Mesenchymal stem cell (in vitro differentiated cells and primary cell): ENCODE measurements around the gene SLC7A7.

ENCODE experiments used
- DNase-seq: peaks from one replicate; pipeline ENCODE4 v3.0.0-alpha.2; 2013
- H2AFZ ChIP-seq: one replicate; pipeline ENCODE4 v1.6.1; 2013; ENCODE audit warnings: low read depth, mild to moderate bottlenecking, control low read depth, inconsistent platforms, low read length, moderate library complexity
- H2AK5ac ChIP-seq: 2 replicates; pipeline ENCODE4 v1.6.1; 2013; ENCODE audit warnings: low read length, moderate library complexity, mild to moderate bottlenecking, inconsistent platforms; ENCODE audit not compliant: severe bottlenecking
- H2BK120ac ChIP-seq: one replicate; pipeline ENCODE4 v1.6.1; 2013; ENCODE audit warnings: low read depth, mild to moderate bottlenecking, inconsistent platforms, low read length, moderate library complexity
- H2BK12ac ChIP-seq, 2 experiments: one replicate each; pipeline ENCODE4 v1.6.1; 2013; ENCODE audit warnings: inconsistent platforms in 2 of 2, low read length in 2 of 2, mild to moderate bottlenecking in 2 of 2, moderate library complexity in 2 of 2, control low read depth in 1 of 2
- H2BK15ac ChIP-seq: one replicate; pipeline ENCODE4 v1.6.1; 2013; ENCODE audit warnings: mild to moderate bottlenecking, low read depth, inconsistent platforms; ENCODE audit not compliant: poor library complexity, severe bottlenecking
- H2BK5ac ChIP-seq: 2 replicates; pipeline ENCODE4 v1.6.1; 2013; ENCODE audit warnings: low read depth, mild to moderate bottlenecking, low read length, control low read depth, inconsistent platforms; ENCODE audit not compliant: poor library complexity, severe bottlenecking
- H3K14ac ChIP-seq, 2 experiments: one replicate each; pipeline ENCODE4 v1.6.1; 2013; ENCODE audit warnings: inconsistent platforms in 2 of 2, low read length in 2 of 2, control low read depth in 1 of 2, mild to moderate bottlenecking in 1 of 2, moderate library complexity in 1 of 2
- H3K18ac ChIP-seq, 2 experiments: one replicate each; pipeline ENCODE4 v1.6.1; 2013; ENCODE audit warnings: inconsistent platforms in 2 of 2, low read length in 2 of 2, control low read depth in 1 of 2, low read depth in 1 of 2, mild to moderate bottlenecking in 1 of 2
- H3K23ac ChIP-seq, 2 experiments: one replicate each; pipeline ENCODE4 v1.6.1; 2013; ENCODE audit warnings: inconsistent platforms in 2 of 2, low read length in 2 of 2, mild to moderate bottlenecking in 2 of 2, moderate library complexity in 2 of 2, control low read depth in 1 of 2
- H3K27ac ChIP-seq: 2 replicates; pipeline ENCODE4 v1.5.1; 2013; ENCODE audit warnings: mild to moderate bottlenecking, moderate library complexity, low read length, control low read depth, inconsistent platforms; ENCODE audit not compliant: poor library complexity, severe bottlenecking
- H3K27me3 ChIP-seq, 2 experiments: 2 replicates each; pipeline versions ENCODE4 v1.6.1 to v1.7.0; 2013; ENCODE audit warnings: low read length in 2 of 2, mild to moderate bottlenecking in 2 of 2, moderate library complexity in 2 of 2, control low read depth in 1 of 2, inconsistent platforms in 1 of 2; ENCODE audit not compliant: control insufficient read depth in 1 of 2, insufficient read depth in 1 of 2
- H3K36me3 ChIP-seq, 2 experiments: 2 replicates each; pipeline versions ENCODE4 v1.6.1 to v1.7.0; 2013; ENCODE audit warnings: low read length in 2 of 2, control low read depth in 1 of 2, inconsistent platforms in 1 of 2, low read depth in 1 of 2, mild to moderate bottlenecking in 1 of 2; ENCODE audit not compliant: insufficient read depth in 2 of 2, control insufficient read depth in 1 of 2
- H3K4ac ChIP-seq, 2 experiments: one replicate each; pipeline ENCODE4 v1.6.1; 2013; ENCODE audit warnings: inconsistent platforms in 2 of 2, low read length in 2 of 2, mild to moderate bottlenecking in 2 of 2, moderate library complexity in 2 of 2, control low read depth in 1 of 2, low read depth in 1 of 2
- H3K4me1 ChIP-seq: 2 replicates; pipeline ENCODE4 v1.6.1; 2013; ENCODE audit warnings: low read depth, low read length, control low read depth; ENCODE audit not compliant: control insufficient read depth, insufficient read depth
- H3K4me2 ChIP-seq: 2 replicates; pipeline ENCODE4 v1.6.1; 2013; ENCODE audit warnings: low read length, mild to moderate bottlenecking, inconsistent platforms; ENCODE audit not compliant: poor library complexity, severe bottlenecking
- H3K4me3 ChIP-seq, 2 experiments: 2 replicates each; pipeline versions ENCODE4 v1.5.1 to v1.7.0; 2013; ENCODE audit warnings: low read length in 2 of 2, mild to moderate bottlenecking in 2 of 2, control low read depth in 1 of 2, low read depth in 1 of 2; ENCODE audit not compliant: insufficient read depth in 1 of 2
- H3K79me1 ChIP-seq: replicated peaks from 2 replicates; pipeline ENCODE4 v1.6.1; 2013; ENCODE audit warnings: mild to moderate bottlenecking, control low read depth, low read length, inconsistent platforms; ENCODE audit not compliant: poor library complexity, severe bottlenecking
- H3K9ac ChIP-seq: 2 replicates; pipeline ENCODE4 v1.7.0; 2013; ENCODE audit warnings: mild to moderate bottlenecking, low read length, moderate library complexity
- H3K9me3 ChIP-seq: 2 replicates; pipeline ENCODE4 v1.7.0; 2013; ENCODE audit warnings: mild to moderate bottlenecking, low read length; ENCODE audit not compliant: control insufficient read depth
- H4K8ac ChIP-seq: one replicate; pipeline ENCODE4 v1.6.1; 2013; ENCODE audit warnings: inconsistent platforms, mild to moderate bottlenecking, low read length, moderate library complexity
- H4K91ac ChIP-seq: one replicate; pipeline ENCODE4 v1.6.1; 2013; ENCODE audit warnings: mild to moderate bottlenecking, low read length, inconsistent platforms
- WGBS: methylation state at CpG from one replicate; pipeline ENCODE4 v1.1.7; 2013; ENCODE audit warnings: mixed read lengths; 5-methylcytosine and 5-hydroxymethylcytosine counted together

SLC7A7 gene

GRCh38 chr14:22837114-22837749 is 22.0 kb upstream of the SLC7A7 start:
- Histone ChIP-seq H3K14ac (peak overlapping the region; percentile 69 to 90), H2AFZ (no peak overlapping the region), H3K4me3 (peak overlapping the region; percentile 89 to 96), H3K4me1 (peaks cover 19% of the 10 kb centered on the region), H3K18ac (peak overlapping the region; percentile 95 to 98), H3K27me3 (no peaks in the 10 kb centered on the region), H3K4me2 (peak overlapping the region; percentile 82), H2BK5ac (peak overlapping the region; percentile 96), H4K91ac (peak overlapping the region; percentile 94), H3K9ac (peak overlapping the region; percentile 100), H4K8ac (peak overlapping the region; percentile 93), H2BK15ac (peak overlapping the region; percentile 88), H2BK120ac (peak overlapping the region; percentile 93), H3K4ac (peak overlapping the region; percentile 94 to 95), H3K36me3 (peaks cover 41 to 62% of the 10 kb centered on the region in 2 experiments), H2AK5ac (peak overlapping the region; percentile 34), H3K23ac (peak overlapping the region in 1 of 2 experiments; percentile 91), H3K9me3 (no peaks in the 10 kb centered on the region), H3K27ac (peak overlapping the region; percentile 90), H2BK12ac (no peak overlapping the region), H3K79me1 (peaks cover 8% of the 10 kb centered on the region)
- peak; percentile 73 for DNase-seq
- WGBS: under 1% methylated on average over 53 of the region's 57 CpGs

DNA sequence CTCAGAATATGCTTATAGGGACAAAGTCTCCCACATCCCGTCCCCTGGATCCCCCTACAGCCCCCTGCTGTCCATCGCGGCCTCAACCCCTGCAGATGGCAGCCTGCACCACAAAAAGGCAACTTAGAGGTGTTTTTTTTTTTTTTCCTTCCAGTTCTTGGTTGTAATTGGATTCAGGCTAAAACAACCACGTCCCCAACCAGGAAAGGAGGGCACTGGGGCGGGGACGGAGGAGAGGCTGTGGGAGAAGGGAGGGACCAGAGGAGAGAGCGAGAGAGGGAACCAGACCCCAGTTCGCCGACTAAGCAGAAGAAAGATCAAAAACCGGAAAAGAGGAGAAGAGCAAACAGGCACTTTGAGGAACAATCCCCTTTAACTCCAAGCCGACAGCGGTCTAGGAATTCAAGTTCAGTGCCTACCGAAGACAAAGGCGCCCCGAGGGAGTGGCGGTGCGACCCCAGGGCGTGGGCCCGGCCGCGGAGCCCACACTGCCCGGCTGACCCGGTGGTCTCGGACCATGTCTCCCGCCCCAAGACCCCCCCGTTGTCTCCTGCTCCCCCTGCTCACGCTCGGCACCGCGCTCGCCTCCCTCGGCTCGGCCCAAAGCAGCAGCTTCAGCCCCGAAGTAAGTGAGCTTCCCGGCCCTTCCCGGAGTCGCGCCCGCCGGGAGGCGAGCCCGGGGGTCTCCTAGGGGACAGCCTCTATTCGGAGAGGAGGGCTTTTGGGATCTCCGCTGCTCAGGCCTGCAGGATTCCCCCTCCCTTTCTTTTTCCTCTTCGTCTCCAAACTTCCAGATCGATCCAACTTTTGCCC is 21.3 kb upstream of the SLC7A7 start, which contains the start of gene MMP14:
Gene MMP14, plus strand, starts transcription at position 285 of the 813 bp plus-strand sequence. Its CDS starts 233 bp downstream, at position 518.
- peak within 1 kb of the TSS; percentile 89 to 96 for H3K4me3 ChIP-seq
- no peak within 1 kb of the TSS for H2AFZ ChIP-seq
- no peaks in the 10 kb centered on the region for H3K27me3 ChIP-seq
- peak within 1 kb of the TSS; percentile 95 to 98 for H3K18ac ChIP-seq
- H2BK12ac ChIP-seq: peak within 1 kb of the TSS; percentile 44 to 59
- H3K9me3 ChIP-seq: no peaks in the 10 kb centered on the region
- peak; percentile 92 for DNase-seq
- H2BK15ac ChIP-seq: peak within 1 kb of the TSS; percentile 89
- H3K4ac ChIP-seq: peak within 1 kb of the TSS; percentile 94 to 95
- H4K91ac ChIP-seq: peak within 1 kb of the TSS; percentile 94
- H3K23ac ChIP-seq: peak within 1 kb of the TSS; percentile 64 to 91
- peaks cover 4% of the 10 kb centered on the region for H3K79me1 ChIP-seq
- H2BK120ac ChIP-seq: peak within 1 kb of the TSS; percentile 93
- peak within 1 kb of the TSS; percentile 82 for H3K4me2 ChIP-seq
- H3K36me3 ChIP-seq: peaks cover 34 to 62% of the 10 kb centered on the region in 2 experiments
- peaks cover 18% of the 10 kb centered on the region for H3K4me1 ChIP-seq
- peak within 1 kb of the TSS; percentile 90 for H3K27ac ChIP-seq
- H2AK5ac ChIP-seq: peak within 1 kb of the TSS; percentile 94
- H2BK5ac ChIP-seq: peak within 1 kb of the TSS; percentile 96
- peak within 1 kb of the TSS; percentile 69 to 93 for H3K14ac ChIP-seq
- WGBS: under 1% methylated on average over 41 of the region's 46 CpGs
- peak within 1 kb of the TSS; percentile 93 for H4K8ac ChIP-seq
- peak within 1 kb of the TSS; percentile 100 for H3K9ac ChIP-seq

GRCh38 chr14:22835505-22835904 is 20.3 kb upstream of the SLC7A7 start:
- H3K4me1 ChIP-seq: peaks cover 16% of the 10 kb centered on the region
- 94% methylated on average over 3 of the region's 3 CpGs for WGBS

More at GRCh38 chr14:22835505-22835904, 20.3 kb upstream of the SLC7A7 start:
- no peak overlapping the region for H3K4me2 ChIP-seq
- peaks cover 24 to 56% of the 10 kb centered on the region in 2 experiments for H3K36me3 ChIP-seq
- no peak overlapping the region for H3K14ac ChIP-seq
- peak overlapping the region; percentile 68 for H3K27ac ChIP-seq
- no peak overlapping the region for H3K4me3 ChIP-seq
- DNase-seq: no peak
- H3K79me1 ChIP-seq: peaks cover 4% of the 10 kb centered on the region
- no peak overlapping the region for H3K23ac ChIP-seq
- H3K9ac ChIP-seq: peak overlapping the region; percentile 100
- H3K4ac ChIP-seq: no peak overlapping the region
- peak overlapping the region; percentile 94 for H2AK5ac ChIP-seq
- no peaks in the 10 kb centered on the region for H3K9me3 ChIP-seq
- no peak overlapping the region for H2AFZ ChIP-seq
- no peak overlapping the region for H4K91ac ChIP-seq
- no peak overlapping the region for H2BK120ac ChIP-seq
- no peak overlapping the region for H2BK5ac ChIP-seq
- no peak overlapping the region for H4K8ac ChIP-seq
- no peak overlapping the region for H3K18ac ChIP-seq
- H2BK12ac ChIP-seq: peak overlapping the region in 1 of 2 experiments; percentile 38
- no peak overlapping the region for H2BK15ac ChIP-seq
- no peaks in the 10 kb centered on the region for H3K27me3 ChIP-seq
